NCI-H1105 treated with DMSO at 0.1 percent for 48 hours (cell line): ENCODE results near the gene DGKI.

Experiments used
- DNase-seq: peaks from one replicate; lab custom pipeline; 2025; lab: John Stamatoyannopoulos, UW

The DGKI gene

GRCh38 chr7:137787301-137787976 is 59.3 kb downstream of the DGKI start:
- DNase-seq = no peak

GRCh38 chr7:137778511-137778910 is 68.3 kb downstream of the DGKI start:
- no peak for DNase-seq

GRCh38 chr7:137774793-137775201 is 72.0 kb downstream of the DGKI start:
- DNase-seq = no peak

- no peak for DNase-seq
These were observed 74.0 kb downstream of the DGKI start for GRCh38 chr7:137772748-137773147.

- no peak for DNase-seq
These were observed 74.5 kb downstream of the DGKI start for GRCh38 chr7:137772316-137772715.

- no peak for DNase-seq
These were observed 75.1 kb downstream of the DGKI start for GRCh38 chr7:137771679-137772078.

GRCh38 chr7:137771273-137771672 is 75.5 kb downstream of the DGKI start:
- no peak for DNase-seq

GRCh38 chr7:137768366-137768765 is 78.4 kb downstream of the DGKI start:
- no peak for DNase-seq

GRCh38 chr7:137762334-137762733 is 84.4 kb downstream of the DGKI start:
- no peak for DNase-seq

GRCh38 chr7:137760111-137760510 is 86.7 kb downstream of the DGKI start:
- peak; percentile 87 for DNase-seq

- no peak for DNase-seq
These were observed 89.4 kb downstream of the DGKI start for GRCh38 chr7:137757146-137757925.

GRCh38 chr7:137755846-137756651 is 90.7 kb downstream of the DGKI start:
- no peak for DNase-seq

- DNase-seq = no peak
These were observed 91.3 kb downstream of the DGKI start for GRCh38 chr7:137755427-137755826.

- DNase-seq = peak; percentile 76
These were observed 92.6 kb downstream of the DGKI start for GRCh38 chr7:137753948-137754851.

GRCh38 chr7:137753575-137753947 is 93.2 kb downstream of the DGKI start:
- no peak for DNase-seq

GRCh38 chr7:137753067-137753466 is 93.7 kb downstream of the DGKI start:
- DNase-seq = peak; percentile 13

GRCh38 chr7:137751361-137752009 is 95.3 kb downstream of the DGKI start:
- DNase-seq = no peak

GRCh38 chr7:137747359-137748031 is 99.3 kb downstream of the DGKI start:
- no peak for DNase-seq

GRCh38 chr7:137743021-137743420 is 103.8 kb downstream of the DGKI start:
- DNase-seq = no peak

- DNase-seq = no peak
These were observed 104.7 kb downstream of the DGKI start for GRCh38 chr7:137742051-137742450.

GRCh38 chr7:137741443-137741842 is 105.3 kb downstream of the DGKI start:
- no peak for DNase-seq
